HCT116 (cell line): ENCODE measurements around the gene QRSL1. TPM values are rescaled to one million over a fixed set of nuclear protein-coding genes. Genes with fewer than 3 reads are reported as not detected.

ENCODE experiments used
- ATAC-seq: fragments of 200-7000 bp; cut with Tn5 transposase; 2 replicates; pipeline ENCODE4 v1.9.1; 2020; ENCODE audit warnings: mild to moderate bottlenecking, moderate library complexity
- BruUV-seq: library from RNA; stranded (reverse); fragments of 400-500 nt; replicated peaks from 2 replicates; lab custom pipeline; 2021; lab: Mats Ljungman, UMichigan
- CTCF ChIA-PET: fragments of 300-600 bp; sonication (Branson Sonifier 250); formaldehyde crosslinking; loops from one replicate; lab custom pipeline; 2021; ENCODE audit warnings: antibody characterized with exemption; lab: Charles Lee
- POLR2A ChIA-PET: fragments of 300-600, 350-600 bp; sonication (Branson Sonifier 250); formaldehyde crosslinking; loops from one replicate; lab custom pipeline; 2021; ENCODE audit warnings: antibody characterized with exemption; lab: Charles Lee
- RAD21 ChIA-PET, 2 experiments: fragments of 300-600 bp; sonication (Branson Sonifier 250); formaldehyde crosslinking; loops; one replicate each; lab custom pipeline; 2023; ENCODE audit warnings: low total read pairs in 2 of 2; ENCODE audit not compliant: uncharacterized antibody in 2 of 2, unreplicated experiment in 2 of 2, low non-redundant PET in 1 of 2; lab: Charles Lee
- DNase-seq: peaks from one replicate; pipeline ENCODE4 v3.0.0-alpha.2; 2010; ENCODE audit warnings: low read depth, low spot score
- H2AFZ ChIP-seq: fragments of 200-600 bp; shearing (Covaris generic), sonication (generic); 2 replicates; pipeline ENCODE4 v1.6.1; 2017; ENCODE audit warnings: low read depth, mixed run types, mixed read lengths, antibody characterized with exemption, low read length; ENCODE audit not compliant: poor library complexity, severe bottlenecking
- H3K27ac ChIP-seq: 2 replicates; pipeline ENCODE4 v1.5.1; 2012; ENCODE audit warnings: low read depth, low read length
- H3K27me3 ChIP-seq: fragments of 200-600 bp; sonication (generic); 2 replicates; pipeline ENCODE4 v1.6.1; 2016; ENCODE audit warnings: mixed run types, low read length, mixed read lengths; ENCODE audit not compliant: insufficient read depth
- H3K36me3 ChIP-seq, 2 experiments: fragments of 200-500 bp in 1 of 2; fragments of 200-600 bp in 1 of 2; sonication (Bioruptor generic) in 1 of 2; sonication (generic) in 1 of 2; 2 replicates each; pipeline versions ENCODE4 v1.5.1 to v1.6.1; 2014 to 2016; ENCODE audit warnings: low read length in 2 of 2, inconsistent platforms in 1 of 2, mixed read lengths in 1 of 2, mixed run types in 1 of 2; ENCODE audit not compliant: insufficient read depth in 2 of 2, control insufficient read depth in 1 of 2
- H3K4me1 ChIP-seq, 2 experiments: fragments of 200-600 bp in 1 of 2; sonication (generic) in 1 of 2; 2 replicates each; pipeline versions ENCODE4 v1.5.1 to v1.6.1; 2012 to 2017; ENCODE audit warnings: low read length in 2 of 2, inconsistent platforms in 1 of 2, mild to moderate bottlenecking in 1 of 2, mixed read lengths in 1 of 2, mixed run types in 1 of 2, moderate library complexity in 1 of 2; ENCODE audit not compliant: insufficient read depth in 2 of 2, control insufficient read depth in 1 of 2
- H3K4me2 ChIP-seq: fragments of 200-600 bp; sonication (generic); 2 replicates; pipeline ENCODE4 v1.6.1; 2017; ENCODE audit warnings: mixed run types, low read length, mixed read lengths
- H3K4me3 ChIP-seq, 2 experiments: fragments of 200-600 bp in 1 of 2; sonication (generic) in 1 of 2; replicated peaks in 1 of 2; 2 replicates each; pipeline ENCODE4 v1.5.1; 2011 to 2016; ENCODE audit warnings: low read length in 2 of 2, control low read depth in 1 of 2, low read depth in 1 of 2, mild to moderate bottlenecking in 1 of 2, mixed read lengths in 1 of 2, mixed run types in 1 of 2
- H3K79me2 ChIP-seq: fragments of 200-600 bp; sonication (generic); 2 replicates; pipeline ENCODE4 v1.6.1; 2017; ENCODE audit warnings: mild to moderate bottlenecking, mixed run types, low read length, moderate library complexity, mixed read lengths; ENCODE audit not compliant: insufficient read depth
- H3K9ac ChIP-seq: fragments of 200-600 bp; sonication (generic); 2 replicates; pipeline ENCODE4 v1.6.1; 2016; ENCODE audit warnings: low read length, mixed read lengths
- H3K9me2 ChIP-seq: fragments of 200-600 bp; sonication (generic), shearing (Covaris generic); 2 replicates; pipeline ENCODE4 v1.6.1; 2017; ENCODE audit warnings: mixed run types, mild to moderate bottlenecking, moderate library complexity; ENCODE audit not compliant: insufficient read depth
- H3K9me3 ChIP-seq, 2 experiments: fragments of 200-500 bp in 1 of 2; fragments of 200-600 bp in 1 of 2; sonication (Bioruptor generic) in 1 of 2; sonication (generic) in 1 of 2; 2 replicates each; pipeline ENCODE4 v1.6.1; 2014 to 2017; ENCODE audit warnings: low read length in 2 of 2, mixed read lengths in 2 of 2, inconsistent platforms in 1 of 2, low read depth in 1 of 2, mild to moderate bottlenecking in 1 of 2, mixed run types in 1 of 2, moderate library complexity in 1 of 2; ENCODE audit not compliant: control insufficient read depth in 1 of 2, insufficient read depth in 1 of 2
- H4K20me1 ChIP-seq: fragments of 200-600 bp; sonication (generic), shearing (Covaris generic); 2 replicates; pipeline ENCODE4 v1.6.1; 2017; ENCODE audit warnings: mixed run types, mild to moderate bottlenecking, moderate library complexity; ENCODE audit not compliant: insufficient read depth
- CEBPB ChIP-seq: IDR thresholded peaks from 2 replicates; pipeline ENCODE4 v1.6.1; 2012; ENCODE audit warnings: low read depth
- CTCF ChIP-seq, 3 experiments: fragments of 200-600 bp in 1 of 3; sonication (generic) in 1 of 3; IDR thresholded peaks in 2 of 3; conservative IDR thresholded peaks in 1 of 3; 2 replicates each; pipeline ENCODE4 v1.5.1; 2012 to 2017; ENCODE audit warnings: low read depth in 2 of 3, low read length in 2 of 3, antibody characterized with exemption in 1 of 3, borderline replicate concordance in 1 of 3, control low read depth in 1 of 3, mild to moderate bottlenecking in 1 of 3, mixed read lengths in 1 of 3, mixed run types in 1 of 3, moderate library complexity in 1 of 3; ENCODE audit not compliant: insufficient read depth in 1 of 3
- EGR1 ChIP-seq: IDR thresholded peaks from 2 replicates; pipeline ENCODE4 v1.6.1; 2012; ENCODE audit warnings: low read depth
- ELF1 ChIP-seq: IDR thresholded peaks from 2 replicates; pipeline ENCODE4 v1.6.1; 2012; ENCODE audit warnings: low read depth, borderline replicate concordance
- EZH2phosphoT487 ChIP-seq: fragments of 200-600 bp; IDR thresholded peaks from 2 replicates; pipeline ENCODE4 v1.6.1; 2018; ENCODE audit warnings: antibody characterized with exemption, borderline replicate concordance
- FOSL1 ChIP-seq: IDR thresholded peaks from 2 replicates; pipeline ENCODE4 v1.6.1; 2012; ENCODE audit warnings: low read depth
- POLR2A ChIP-seq: IDR thresholded peaks from 2 replicates; pipeline ENCODE4 v1.7.0; 2011; ENCODE audit warnings: borderline replicate concordance; ENCODE audit not compliant: insufficient read depth, insufficient read length; ENCODE audit errors: extremely low read depth
- POLR2AphosphoS5 ChIP-seq: IDR thresholded peaks from 2 replicates; pipeline ENCODE4 v1.6.1; 2011; ENCODE audit warnings: mild to moderate bottlenecking, low read depth, low read length, moderate library complexity
- ZFX ChIP-seq: fragments of 450-650 bp; IDR thresholded peaks from 2 replicates; pipeline ENCODE4 v1.6.1; 2017
- ZNF274 ChIP-seq: fragments of 200-500 bp; sonication (Bioruptor generic); IDR thresholded peaks from 2 replicates; pipeline ENCODE4 v1.6.1; 2014; ENCODE audit warnings: mild to moderate bottlenecking, low read depth, low read length, inconsistent platforms
- intact Hi-C: fragments of 100-400 bp; cut with micrococcal nuclease; formaldehyde crosslinking; loops from 2 replicates; pipeline ENCODE4 v1.10.0; 2022
- total RNA-seq: library from RNA; stranded (reverse); gene quantifications from one replicate; pipeline ENCODE4 v1.2.1, GENCODE V29; 2021; ENCODE audit not compliant: unreplicated experiment
- TF ChIP-seq, protein P1 (sequence below): IDR thresholded peaks from 2 replicates; pipeline ENCODE4 v1.6.1; 2012; ENCODE audit warnings: low read depth

QRSL1 gene
- total RNA-seq, 1 experiment from 2014 or later, result 16.0 TPM

- Histone ChIP-seq H3K9ac (no peak overlapping the region), H3K4me2 (no peak overlapping the region), H2AFZ (no peak overlapping the region), H3K4me1 (no peaks in the 10 kb centered on the region), H3K27me3 (no peaks in the 10 kb centered on the region), H4K20me1 (no peaks in the 10 kb centered on the region), H3K27ac (no peak overlapping the region)
- CTCF ChIA-PET, result no interaction called here
- ATAC-seq, result no peak
- DNase-seq, result no peak
- intact Hi-C loops, result no loop called here
- TF ChIP-seq, protein P1, sequence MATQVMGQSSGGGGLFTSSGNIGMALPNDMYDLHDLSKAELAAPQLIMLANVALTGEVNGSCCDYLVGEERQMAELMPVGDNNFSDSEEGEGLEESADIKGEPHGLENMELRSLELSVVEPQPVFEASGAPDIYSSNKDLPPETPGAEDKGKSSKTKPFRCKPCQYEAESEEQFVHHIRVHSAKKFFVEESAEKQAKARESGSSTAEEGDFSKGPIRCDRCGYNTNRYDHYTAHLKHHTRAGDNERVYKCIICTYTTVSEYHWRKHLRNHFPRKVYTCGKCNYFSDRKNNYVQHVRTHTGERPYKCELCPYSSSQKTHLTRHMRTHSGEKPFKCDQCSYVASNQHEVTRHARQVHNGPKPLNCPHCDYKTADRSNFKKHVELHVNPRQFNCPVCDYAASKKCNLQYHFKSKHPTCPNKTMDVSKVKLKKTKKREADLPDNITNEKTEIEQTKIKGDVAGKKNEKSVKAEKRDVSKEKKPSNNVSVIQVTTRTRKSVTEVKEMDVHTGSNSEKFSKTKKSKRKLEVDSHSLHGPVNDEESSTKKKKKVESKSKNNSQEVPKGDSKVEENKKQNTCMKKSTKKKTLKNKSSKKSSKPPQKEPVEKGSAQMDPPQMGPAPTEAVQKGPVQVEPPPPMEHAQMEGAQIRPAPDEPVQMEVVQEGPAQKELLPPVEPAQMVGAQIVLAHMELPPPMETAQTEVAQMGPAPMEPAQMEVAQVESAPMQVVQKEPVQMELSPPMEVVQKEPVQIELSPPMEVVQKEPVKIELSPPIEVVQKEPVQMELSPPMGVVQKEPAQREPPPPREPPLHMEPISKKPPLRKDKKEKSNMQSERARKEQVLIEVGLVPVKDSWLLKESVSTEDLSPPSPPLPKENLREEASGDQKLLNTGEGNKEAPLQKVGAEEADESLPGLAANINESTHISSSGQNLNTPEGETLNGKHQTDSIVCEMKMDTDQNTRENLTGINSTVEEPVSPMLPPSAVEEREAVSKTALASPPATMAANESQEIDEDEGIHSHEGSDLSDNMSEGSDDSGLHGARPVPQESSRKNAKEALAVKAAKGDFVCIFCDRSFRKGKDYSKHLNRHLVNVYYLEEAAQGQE, result no peak
- no peak for TF ChIP-seq CEBPB
- no peak for TF ChIP-seq ELF1
- no peak for TF ChIP-seq POLR2A
- TF ChIP-seq EZH2phosphoT487, result no peak
- TF ChIP-seq ZFX, result no peak
- no peak for TF ChIP-seq POLR2AphosphoS5
- TF ChIP-seq FOSL1, result no peak
- TF ChIP-seq ZNF274, result no peak
- TF ChIP-seq EGR1, result no peak
- no peak for TF ChIP-seq CTCF (IDR thresholded peaks at IDR 0.05 in 2 of 3, conservative IDR thresholded peaks at IDR 0.05 in 1 of 3; ENCODE audit: borderline replicate concordance in 1 of 3, insufficient read depth in 1 of 3, low read depth in 2 of 3, low read length in 2 of 3)
- TF ChIP-seq, all 23 proteins: peak for 0
- BruUV-seq, result no TSS peak
- Histone ChIP-seq H3K36me3 (no peaks in the 10 kb centered on the region), H3K79me2 (no peaks in the 10 kb centered on the region), H3K9me2 (no peaks in the 10 kb centered on the region), H3K9me3 (peaks cover 0 to 2% of the 10 kb centered on the region in 2 experiments; a peak in 1 of 4 replicates), H3K4me3 (no peak overlapping the region)
- ChIA-PET RAD21 (no interaction called here), POLR2A (no interaction called here)
These were observed 81.2 kb downstream of the QRSL1 start for GRCh38 chr6:106710580-106710979.
